H1 (cell line): Measurements from ENCODE around the gene SLC48A1. TPM values are rescaled to one million over a fixed set of nuclear protein-coding genes. Genes with fewer than 3 reads are reported as not detected.

Experiments used
- CTCF ChIA-PET: fragments of 300-600 bp; sonication (Branson Sonifier 250); formaldehyde crosslinking; loops from one replicate; lab custom pipeline; 2021; ENCODE audit not compliant: partially characterized antibody; lab: Charles Lee
- POLR2A ChIA-PET: fragments of 300-600 bp; sonication (Branson Sonifier 250); formaldehyde crosslinking; loops from one replicate; lab custom pipeline; 2021; ENCODE audit warnings: inconsistent platforms; ENCODE audit not compliant: partially characterized antibody; lab: Charles Lee
- DNase-seq, 2 experiments: peaks; one replicate each; pipeline versions ENCODE4 v3.0.0 to v3.0.0-alpha.2; 2010 to 2022; ENCODE audit warnings: low spot score in 2 of 2, low read depth in 1 of 2, mixed read lengths in 1 of 2
- FAIRE-seq: peaks from 2 replicates; lab custom pipeline; 2011; peaks lifted over from hg19 to GRCh38; lab: Jason Lieb, UNC
- H2AFZ ChIP-seq: 2 replicates; pipeline ENCODE4 v1.8.1; 2012; ENCODE audit warnings: low read length, inconsistent platforms
- H2AK5ac ChIP-seq: 2 replicates; pipeline ENCODE4 v1.6.1; 2013; ENCODE audit warnings: low read depth, low read length
- H2BK120ac ChIP-seq: replicated peaks from 2 replicates; pipeline ENCODE3; 2013; ENCODE audit warnings: low read depth, low read length, inconsistent platforms
- H2BK12ac ChIP-seq: 2 replicates; pipeline ENCODE4 v1.6.1; 2013; ENCODE audit warnings: low read depth, low read length
- H2BK15ac ChIP-seq: 2 replicates; pipeline ENCODE4 v1.6.1; 2013; ENCODE audit warnings: low read length
- H2BK20ac ChIP-seq: 2 replicates; pipeline ENCODE4 v1.6.1; 2013; ENCODE audit warnings: low read length
- H2BK5ac ChIP-seq: 2 replicates; pipeline ENCODE4 v1.6.1; 2013; ENCODE audit warnings: low read depth, low read length
- H3K14ac ChIP-seq: 2 replicates; pipeline ENCODE4 v1.6.1; 2013; ENCODE audit warnings: inconsistent platforms; ENCODE audit not compliant: insufficient read length
- H3K18ac ChIP-seq: 2 replicates; pipeline ENCODE4 v1.6.1; 2013; ENCODE audit warnings: low read length; ENCODE audit errors: extremely low read depth
- H3K23ac ChIP-seq: 2 replicates; pipeline ENCODE4 v1.6.1; 2013; ENCODE audit warnings: inconsistent platforms; ENCODE audit not compliant: insufficient read length
- H3K23me2 ChIP-seq: 2 replicates; pipeline ENCODE4 v1.6.1; 2013; ENCODE audit warnings: low read depth, low read length
- H3K27ac ChIP-seq: 2 replicates; pipeline ENCODE4 v1.6.1; 2011; ENCODE audit warnings: low read depth, low read length, inconsistent platforms
- H3K27me3 ChIP-seq, 4 experiments: replicated peaks in 1 of 4; 1 replicate in 1 of 4; 2 replicates in 3 of 4; pipeline versions ENCODE4 v1.6.1 to v1.8.1; 2011 to 2013; ENCODE audit warnings: low read length in 3 of 4, mild to moderate bottlenecking in 3 of 4, inconsistent platforms in 2 of 4, mixed read lengths in 2 of 4, moderate library complexity in 1 of 4; ENCODE audit not compliant: control insufficient read depth in 3 of 4, insufficient read depth in 3 of 4; ENCODE audit errors: extremely low read depth in 1 of 4
- H3K36me3 ChIP-seq, 4 experiments: 2 replicates each; pipeline versions ENCODE4 v1.6.1 to v1.8.1; 2011 to 2013; ENCODE audit warnings: mild to moderate bottlenecking in 4 of 4, low read length in 3 of 4, moderate library complexity in 2 of 4, control low read depth in 1 of 4, inconsistent platforms in 1 of 4; ENCODE audit not compliant: insufficient read depth in 4 of 4, control insufficient read depth in 2 of 4
- H3K4ac ChIP-seq: replicated peaks from 2 replicates; pipeline ENCODE3; 2013; ENCODE audit warnings: low read length, low read depth, mixed read lengths, inconsistent platforms; ENCODE audit not compliant: insufficient read length
- H3K4me1 ChIP-seq, 4 experiments: replicated peaks in 1 of 4; 1 replicate in 1 of 4; 2 replicates in 3 of 4; pipeline versions ENCODE4 v1.6.1 to v1.8.1; 2011 to 2013; ENCODE audit warnings: low read length in 3 of 4, inconsistent platforms in 2 of 4, mixed read lengths in 1 of 4; ENCODE audit not compliant: insufficient read depth in 4 of 4, control insufficient read depth in 3 of 4
- H3K4me2 ChIP-seq, 2 experiments: 2 replicates each; pipeline versions ENCODE4 v1.6.1 to v1.8.1; 2011 to 2013; ENCODE audit warnings: low read depth in 2 of 2, low read length in 2 of 2, control low read depth in 1 of 2, inconsistent platforms in 1 of 2, mild to moderate bottlenecking in 1 of 2; ENCODE audit not compliant: insufficient read depth in 1 of 2
- H3K4me3 ChIP-seq, 4 experiments: fragments of 200-600, 300-600 bp in 1 of 4; sonication (generic), shearing (Covaris generic), sonication (Bioruptor Twin) in 1 of 4; 2 replicates each; pipeline versions ENCODE4 v1.5.1 to v1.8.1; 2011 to 2016; ENCODE audit warnings: low read length in 4 of 4, low read depth in 3 of 4, control low read depth in 2 of 4, inconsistent platforms in 2 of 4, mild to moderate bottlenecking in 2 of 4, mixed read lengths in 1 of 4, moderate library complexity in 1 of 4; ENCODE audit not compliant: insufficient read depth in 2 of 4; ENCODE audit errors: extremely low read depth in 1 of 4
- H3K56ac ChIP-seq: replicated peaks from 2 replicates; pipeline ENCODE3; 2013; ENCODE audit warnings: low read depth, mild to moderate bottlenecking, mixed read lengths, low read length, inconsistent platforms; ENCODE audit not compliant: insufficient read length
- H3K79me1 ChIP-seq: 2 replicates; pipeline ENCODE4 v1.6.1; 2013; ENCODE audit warnings: low read depth, low read length, control low read depth
- H3K79me2 ChIP-seq, 2 experiments: 2 replicates each; pipeline versions ENCODE4 v1.6.1 to v1.8.1; 2012 to 2013; ENCODE audit warnings: low read length in 2 of 2, mild to moderate bottlenecking in 2 of 2, inconsistent platforms in 1 of 2; ENCODE audit not compliant: insufficient read depth in 2 of 2, control insufficient read depth in 1 of 2
- H3K9ac ChIP-seq, 4 experiments: replicated peaks in 1 of 4; 1 replicate in 1 of 4; 2 replicates in 3 of 4; pipeline versions ENCODE4 v1.6.1 to v1.8.1; 2011 to 2013; ENCODE audit warnings: low read depth in 3 of 4, low read length in 3 of 4, control low read depth in 2 of 4, mild to moderate bottlenecking in 2 of 4, moderate library complexity in 2 of 4, inconsistent platforms in 1 of 4; ENCODE audit errors: extremely low read depth in 1 of 4
- H3K9me3 ChIP-seq, 2 experiments: 2 replicates each; pipeline versions ENCODE4 v1.6.1 to v1.8.1; 2012 to 2013; ENCODE audit warnings: mild to moderate bottlenecking in 2 of 2, moderate library complexity in 2 of 2, control low read depth in 1 of 2, inconsistent platforms in 1 of 2, low read depth in 1 of 2, low read length in 1 of 2, mixed read lengths in 1 of 2; ENCODE audit not compliant: insufficient read depth in 2 of 2
- H4K20me1 ChIP-seq, 2 experiments: replicated peaks in 1 of 2; 2 replicates each; pipeline versions ENCODE3 to v1.8.1; 2011 to 2013; ENCODE audit warnings: inconsistent platforms in 2 of 2, low read length in 2 of 2, mild to moderate bottlenecking in 1 of 2; ENCODE audit not compliant: insufficient read depth in 2 of 2, control insufficient read depth in 1 of 2
- H4K5ac ChIP-seq: 2 replicates; pipeline ENCODE4 v1.6.1; 2013; ENCODE audit warnings: low read length, low read depth, mixed read lengths, inconsistent platforms; ENCODE audit not compliant: insufficient read length
- H4K8ac ChIP-seq: 2 replicates; pipeline ENCODE4 v1.8.0; 2013; ENCODE audit warnings: mild to moderate bottlenecking, moderate library complexity, low read length, inconsistent platforms; ENCODE audit not compliant: insufficient read depth; ENCODE audit errors: extremely low read depth
- H4K91ac ChIP-seq: replicated peaks from 2 replicates; pipeline ENCODE3; 2013; ENCODE audit warnings: low read length, mixed read lengths, inconsistent platforms; ENCODE audit not compliant: insufficient read length
- CTBP2 ChIP-seq: IDR thresholded peaks from 2 replicates; pipeline ENCODE4 v1.7.0; 2011; ENCODE audit warnings: borderline replicate concordance, mild to moderate bottlenecking, moderate library complexity, mixed read lengths, low read length; ENCODE audit not compliant: insufficient read depth, insufficient read length
- KDM5A ChIP-seq: fragments of 200-600 bp; IDR thresholded peaks from 2 replicates; pipeline ENCODE4 v1.7.1; 2012; ENCODE audit warnings: mild to moderate bottlenecking, low read length, inconsistent platforms, mixed read lengths
- PHF8 ChIP-seq: fragments of 200-600 bp; sonication (generic); conservative IDR thresholded peaks from 2 replicates; pipeline ENCODE4 v1.7.1; 2012; ENCODE audit warnings: low read depth, mild to moderate bottlenecking, inconsistent platforms, low read length, moderate library complexity
- RNF2 ChIP-seq: fragments of 200-900, 300-1000 bp; sonication (generic); IDR thresholded peaks from 2 replicates; pipeline ENCODE4 v1.7.1; 2016; ENCODE audit warnings: borderline replicate concordance, low read depth, mild to moderate bottlenecking, antibody characterized with exemption, low read length; ENCODE audit not compliant: poor library complexity, severe bottlenecking; ENCODE audit errors: missing control alignments
- SIN3A ChIP-seq, 2 experiments: IDR thresholded peaks in 1 of 2; conservative IDR thresholded peaks in 1 of 2; 2 replicates each; pipeline ENCODE4 v1.6.1; 2011 to 2012; ENCODE audit warnings: low read length in 2 of 2, improper control_type of control experiment in 1 of 2, low read depth in 1 of 2, mild to moderate bottlenecking in 1 of 2
- SIRT6 ChIP-seq: IDR thresholded peaks from one replicate; pipeline ENCODE4 v1.7.1; 2012; ENCODE audit warnings: low read length, inconsistent platforms
- SP4 ChIP-seq: IDR thresholded peaks from 2 replicates; pipeline ENCODE4 v1.6.1; 2012; ENCODE audit warnings: low read length, inconsistent platforms
- TAF1 ChIP-seq: IDR thresholded peaks from 2 replicates; pipeline ENCODE4 v1.6.1; 2011; ENCODE audit warnings: mild to moderate bottlenecking, low read depth, low read length
- TAF7 ChIP-seq: optimal IDR thresholded peaks from 2 replicates; pipeline ENCODE3; 2011; ENCODE audit warnings: low read depth, mild to moderate bottlenecking, inconsistent platforms, low read length, moderate library complexity, borderline replicate concordance
- TCF12 ChIP-seq: IDR thresholded peaks from 2 replicates; pipeline ENCODE4 v1.6.1; 2011; ENCODE audit warnings: low read depth, mild to moderate bottlenecking, low read length
- WGBS, 2 experiments: shearing (Covaris generic) in 1 of 2; methylation state at CpG; one replicate each; pipeline versions ENCODE4 v1.1.6 to v1.1.7; 2013 to 2015; ENCODE audit warnings: low lambda C conversion rate in 2 of 2, mixed read lengths in 2 of 2, inconsistent platforms in 1 of 2, low coverage in 1 of 2, missing lambda C conversion rate in 1 of 2; ENCODE audit not compliant: insufficient replicate concordance in 2 of 2, insufficient coverage in 1 of 2, insufficient read length in 1 of 2; ENCODE audit errors: extremely low coverage in 1 of 2, missing lambda C conversion rate in 1 of 2; 5-methylcytosine and 5-hydroxymethylcytosine counted together
- polyA plus RNA-seq, 7 experiments: library from polyadenylated mRNA; depleted of rRNA in 3 of 7; stranded (reverse) in 5 of 7; unstranded in 2 of 7; fragments of >200 nt in 5 of 7; fragments of 200-250 nt in 2 of 7; gene quantifications; 1 replicate in 5 of 7; 2 replicates in 1 of 7; 4 replicates in 1 of 7; pipeline versions ENCODE4 v1.2.1 to v1.2.3, GENCODE V29; 2011 to 2013; ENCODE audit warnings: missing spikeins in 2 of 7, mixed read lengths in 2 of 7
- total RNA-seq: library from RNA; stranded (reverse); fragmentation: NEBNext Ultra II Directional; extraction: Animal tissue kit (Norgen Biotek cat#: 25700); gene quantifications from 2 replicates; pipeline ENCODE4 v1.2.1, GENCODE V29; 2021
- TF ChIP-seq, protein P1 (sequence below): IDR thresholded peaks from 2 replicates; pipeline ENCODE4 v1.6.1; 2011; ENCODE audit warnings: low read depth, mild to moderate bottlenecking, low read length; ENCODE audit not compliant: insufficient read depth

The SLC48A1 gene
- total and polyA plus RNA-seq, 2 of the 8 experiments (the other 6 are each of a cell fraction or from before 2014, with no cell fraction given) = 9.5 to 14.1 TPM

DNA sequence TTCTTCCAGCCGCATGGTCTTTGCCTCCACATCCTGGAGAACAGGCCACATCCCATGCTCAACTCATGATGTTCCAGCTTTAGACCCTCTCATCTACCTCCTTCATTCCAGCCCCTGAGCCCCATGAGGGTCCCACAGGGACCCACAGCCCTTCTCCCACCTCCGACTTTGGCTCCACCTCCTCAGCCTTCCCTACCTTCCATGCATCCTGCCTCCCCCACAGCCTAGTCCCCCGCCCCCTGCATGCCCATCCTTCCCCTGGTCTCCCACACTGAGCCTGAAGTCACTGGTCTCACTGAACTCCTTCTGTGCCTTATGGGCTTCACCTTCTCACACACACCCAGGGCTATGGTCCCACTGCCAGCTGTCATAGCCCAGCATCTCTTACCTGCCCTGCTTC, 24.1 kb upstream of the SLC48A1 start:
- no peak overlapping the region for H2AK5ac ChIP-seq
- no peak overlapping the region for H2BK20ac ChIP-seq
- CTCF ChIA-PET = interaction anchor here (1.9 to 64.6 kb wide), 4 partner anchors 3 to 31 kb away, joined by 9 to 2442 read pairs (median 892); partner anchors contain the start of genes ENDOU, RAPGEF3 and SLC48A1
- no peaks in the 10 kb centered on the region; the same call in 1 of the 2 replicates for H3K23me2 ChIP-seq
- H4K8ac ChIP-seq = no peak overlapping the region
- no peak overlapping the region for H2BK12ac ChIP-seq
- no peaks in the 10 kb centered on the region for H3K9me3 ChIP-seq
- H4K20me1 ChIP-seq = no peaks in the 10 kb centered on the region
- H3K56ac ChIP-seq = no peak overlapping the region
- no peak overlapping the region for H3K9ac ChIP-seq
- H3K36me3 ChIP-seq = no peaks in the 10 kb centered on the region
- H3K4me3 ChIP-seq = no peak overlapping the region
- H2BK120ac ChIP-seq = no peak overlapping the region
- H3K27me3 ChIP-seq = no peaks in the 10 kb centered on the region
- H3K27ac ChIP-seq = no peak overlapping the region
- POLR2A ChIA-PET = interaction anchor here (1.5 to 3.2 kb wide), 2 partner anchors 8 to 27 kb away, joined by 3 to 10 read pairs; partner anchors contain the start of gene RAPGEF3
- no peak overlapping the region for H3K4ac ChIP-seq
- no peak overlapping the region for H4K5ac ChIP-seq
- FAIRE-seq (no peak), DNase-seq (no peak)
- H3K14ac ChIP-seq = no peak overlapping the region
- 80% methylated on average over 2 of the region's 3 CpGs; no CpG with 5 or more reads in 1 of the 2 experiments for WGBS, 2 experiments
- no peak for TF ChIP-seq KDM5A
- TF ChIP-seq CTBP2 = no peak
- TF ChIP-seq, protein P1, sequence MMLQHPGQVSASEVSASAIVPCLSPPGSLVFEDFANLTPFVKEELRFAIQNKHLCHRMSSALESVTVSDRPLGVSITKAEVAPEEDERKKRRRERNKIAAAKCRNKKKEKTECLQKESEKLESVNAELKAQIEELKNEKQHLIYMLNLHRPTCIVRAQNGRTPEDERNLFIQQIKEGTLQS = no peak
- no peak for TF ChIP-seq PHF8
- no peak for TF ChIP-seq TAF1
- no peak for TF ChIP-seq RNF2
- no peak for TF ChIP-seq SIRT6
- no peak for TF ChIP-seq TAF7
- no peak for TF ChIP-seq SP4
- TF ChIP-seq SIN3A (conservative IDR thresholded peaks at IDR 0.05 in 1 of 2, IDR thresholded peaks at IDR 0.05 in 1 of 2; ENCODE audit: low read depth in 1 of 2, low read length in 2 of 2) = no peak
- no peak for TF ChIP-seq TCF12
- H2BK5ac ChIP-seq = no peak overlapping the region
- H3K4me2 ChIP-seq = no peak overlapping the region
- H2AFZ ChIP-seq = no peak overlapping the region
- H3K79me2 ChIP-seq = no peaks in the 10 kb centered on the region
- H3K4me1 ChIP-seq = peaks cover 6 to 12% (median 7%) of the 10 kb centered on the region in 4 experiments
- H2BK15ac ChIP-seq = no peak overlapping the region
- H3K79me1 ChIP-seq = no peaks in the 10 kb centered on the region
- H3K23ac ChIP-seq = no peak overlapping the region
- H4K91ac ChIP-seq = no peak overlapping the region
- H3K18ac ChIP-seq = no peak overlapping the region
